Caco-2 (cell line): ENCODE results near the gene POFUT1. TPM values are rescaled to one million over a fixed set of nuclear protein-coding genes. Genes with fewer than 3 reads are reported as not detected.

Experiments used
- BruUV-seq: library from RNA; stranded (reverse); fragments of 400-500 nt; replicated peaks from 2 replicates; lab custom pipeline; 2021; lab: Mats Ljungman, UMichigan
- CTCF ChIA-PET: fragments of 300-600 bp; sonication (Branson Sonifier 250); formaldehyde crosslinking; loops from one replicate; lab custom pipeline; 2022; ENCODE audit warnings: antibody characterized with exemption; lab: Charles Lee
- POLR2A ChIA-PET: fragments of 300-600 bp; sonication (Branson Sonifier 250); formaldehyde crosslinking; loops from one replicate; lab custom pipeline; 2022; ENCODE audit warnings: antibody characterized with exemption; lab: Charles Lee
- DNase-seq, 2 experiments: peaks; one replicate each; pipeline versions ENCODE4 v3.0.0 to v3.0.0-alpha.2; 2020 to 2022
- H3K27me3 ChIP-seq: replicated peaks from 2 replicates; pipeline ENCODE4 v1.6.0; 2011; ENCODE audit warnings: low read length; ENCODE audit not compliant: control insufficient read depth, insufficient read depth
- H3K36me3 ChIP-seq: 2 replicates; pipeline ENCODE4 v1.5.1; 2011; ENCODE audit warnings: low read length; ENCODE audit not compliant: control insufficient read depth, insufficient read depth
- H3K4me1 ChIP-seq: fragments of 250-450 bp; sonication (Bioruptor Pico); 2 replicates; pipeline ENCODE4 v1.5.1; 2020; ENCODE audit warnings: mild to moderate bottlenecking
- H3K4me3 ChIP-seq: 2 replicates; pipeline ENCODE4 v1.5.1; 2011; ENCODE audit warnings: low read depth, mild to moderate bottlenecking, control low read depth, low read length
- H3K9me3 ChIP-seq: fragments of 250-450 bp; sonication (Bioruptor Pico); 2 replicates; pipeline ENCODE4 v1.5.1; 2020; ENCODE audit warnings: mild to moderate bottlenecking, moderate library complexity
- H3K27ac Mint-ChIP-seq: one replicate; pipeline ENCODE4 v1.8.0; 2022; ENCODE audit warnings: mixed read lengths; ENCODE audit not compliant: unreplicated experiment
- H3K27me3 Mint-ChIP-seq: one replicate; pipeline ENCODE4 v1.8.0; 2022; ENCODE audit warnings: mixed read lengths; ENCODE audit not compliant: insufficient read depth, unreplicated experiment
- H3K36me3 Mint-ChIP-seq: one replicate; pipeline ENCODE4 v1.8.0; 2022; ENCODE audit warnings: mild to moderate bottlenecking, mixed read lengths; ENCODE audit not compliant: insufficient read depth, unreplicated experiment
- H3K4me1 Mint-ChIP-seq: one replicate; pipeline ENCODE4 v1.8.0; 2022; ENCODE audit warnings: low read depth, mixed read lengths; ENCODE audit not compliant: unreplicated experiment
- H3K4me3 Mint-ChIP-seq: one replicate; pipeline ENCODE4 v1.8.0; 2022; ENCODE audit warnings: mild to moderate bottlenecking, moderate library complexity, mixed read lengths; ENCODE audit not compliant: unreplicated experiment
- H3K9me3 Mint-ChIP-seq: one replicate; pipeline ENCODE4 v1.8.0; 2022; ENCODE audit warnings: mixed read lengths; ENCODE audit not compliant: unreplicated experiment
- CTCF ChIP-seq, 2 experiments: fragments of 200-600 bp in 1 of 2; IDR thresholded peaks; 1 replicate in 1 of 2; 2 replicates in 1 of 2; pipeline versions ENCODE4 v1.5.1 to v1.8.0; 2011 to 2022; ENCODE audit warnings: antibody characterized with exemption in 1 of 2, control low read depth in 1 of 2, inconsistent platforms in 1 of 2, low read depth in 1 of 2, low read length in 1 of 2, mild to moderate bottlenecking in 1 of 2, moderate library complexity in 1 of 2; ENCODE audit not compliant: insufficient read depth in 1 of 2, severe bottlenecking in 1 of 2, unreplicated experiment in 1 of 2
- intact Hi-C: fragments of 100-400 bp; cut with micrococcal nuclease; formaldehyde crosslinking; loops from one replicate; pipeline ENCODE4 v1.10.0; 2022; ENCODE audit not compliant: unreplicated experiment
- total RNA-seq: library from RNA; stranded (reverse); gene quantifications from 2 replicates; pipeline ENCODE4 v1.2.3, GENCODE V29; 2022

Gene POFUT1
- total RNA-seq, 1 experiment from 2014 or later: 158 TPM

DNA sequence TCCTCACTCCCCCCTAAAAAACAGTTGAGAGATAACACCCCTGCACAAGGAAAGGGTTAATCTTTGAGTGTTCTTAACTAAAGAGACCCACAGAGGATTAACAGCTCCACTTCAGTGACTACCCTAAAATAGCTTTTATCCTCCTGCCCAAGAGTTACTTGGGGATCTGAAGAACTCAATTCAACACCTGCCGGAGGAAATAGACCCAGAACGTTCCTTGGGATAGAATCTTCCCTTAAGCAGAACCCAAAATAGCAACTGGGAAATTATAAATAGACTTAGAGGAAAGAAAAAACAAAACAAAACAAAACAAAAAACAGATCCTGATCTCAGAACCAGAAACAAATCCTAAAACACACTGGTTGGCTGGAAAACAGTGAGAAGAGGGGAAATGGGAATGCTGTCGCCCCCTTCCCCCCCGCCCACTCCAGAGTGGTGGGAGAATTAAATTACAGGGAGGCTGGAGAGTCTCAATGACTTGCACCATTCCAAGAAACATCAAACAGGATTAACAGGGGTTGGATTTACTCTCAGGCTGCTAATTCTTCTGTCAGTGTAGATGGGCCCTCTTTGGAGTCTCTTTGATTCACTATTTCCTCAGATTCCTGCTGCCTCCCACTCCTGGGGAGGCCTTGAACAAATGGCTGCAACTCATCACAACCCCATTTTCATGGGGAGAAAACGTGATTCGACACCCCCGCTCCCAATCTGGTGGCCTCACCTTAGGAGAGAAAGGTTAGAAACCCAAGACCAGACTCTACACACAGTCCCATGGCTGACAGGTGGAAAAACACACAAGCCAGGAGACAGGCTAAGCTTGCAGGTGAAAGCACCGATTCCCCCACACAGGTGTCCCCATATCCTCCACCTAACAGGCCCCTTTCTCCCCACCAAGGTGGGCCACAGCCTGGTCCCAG lies 1.6 kb upstream of the POFUT1 start:
- H3K4me3 ChIP-seq: peak overlapping the region; percentile 72
- DNase-seq: no peak
- H3K27ac Mint-ChIP-seq: peak overlapping the region; percentile 89
- no peaks in the 10 kb centered on the region for H3K27me3 ChIP-seq
- H3K36me3 Mint-ChIP-seq: peaks cover 86% of the 10 kb centered on the region
- no TSS peak for BruUV-seq
- intact Hi-C loops: loop anchor here (2.0 to 5.0 kb wide), 3 partner anchors 51 to 121 kb away; no protein-coding TSS in a partner anchor
- H3K4me1 Mint-ChIP-seq: peaks cover 64% of the 10 kb centered on the region
- POLR2A ChIA-PET: interaction anchor here (0.5 to 0.8 kb wide), 2 partner anchors 21 to 188 kb away, joined by 3 to 4 read pairs; no protein-coding TSS in a partner anchor
- no peaks in the 10 kb centered on the region for H3K9me3 ChIP-seq
- peaks cover 46% of the 10 kb centered on the region for H3K4me1 ChIP-seq
- no peak for TF ChIP-seq CTCF (IDR thresholded peaks at IDR 0.05; ENCODE audit: insufficient read depth in 1 of 2, low read depth in 1 of 2, low read length in 1 of 2, severe bottlenecking in 1 of 2, unreplicated experiment in 1 of 2)
- H3K4me3 Mint-ChIP-seq: peak overlapping the region; percentile 92
- peaks cover 8% of the 10 kb centered on the region; the same call in 1 of the 2 replicates for H3K36me3 ChIP-seq
- no peaks in the 10 kb centered on the region for H3K27me3 Mint-ChIP-seq
- no peaks in the 10 kb centered on the region for H3K9me3 Mint-ChIP-seq
- CTCF ChIA-PET: no interaction called here

- CTCF ChIA-PET: no interaction called here
Observed at GRCh38 chr20:32206760-32207625, 687 bp upstream of the POFUT1 start.

More at GRCh38 chr20:32206760-32207625, 687 bp upstream of the POFUT1 start:
- Histone ChIP-seq H3K4me3 (peak overlapping the region; percentile 72), H3K9me3 (no peaks in the 10 kb centered on the region), H3K4me1 (peaks cover 46% of the 10 kb centered on the region), H3K36me3 (peaks cover 8% of the 10 kb centered on the region; the same call in 1 of the 2 replicates), H3K27me3 (no peaks in the 10 kb centered on the region)
- BruUV-seq: no TSS peak
- POLR2A ChIA-PET: interaction anchor here (0.8 kb wide), 1 partner anchor 20 kb away, joined by 4 read pairs; no protein-coding TSS in a partner anchor
- H3K27ac Mint-ChIP-seq: peak overlapping the region; percentile 89
- H3K36me3 Mint-ChIP-seq: peaks cover 86% of the 10 kb centered on the region
- intact Hi-C loops: loop anchor here (1.0 to 5.0 kb wide), 4 partner anchors 21 to 150 kb away; no protein-coding TSS in a partner anchor
- no peaks in the 10 kb centered on the region for H3K9me3 Mint-ChIP-seq
- DNase-seq: no peak
- peak overlapping the region; percentile 92 for H3K4me3 Mint-ChIP-seq
- peaks cover 73% of the 10 kb centered on the region for H3K4me1 Mint-ChIP-seq
- TF ChIP-seq CTCF (IDR thresholded peaks at IDR 0.05; ENCODE audit: insufficient read depth in 1 of 2, low read depth in 1 of 2, low read length in 1 of 2, severe bottlenecking in 1 of 2, unreplicated experiment in 1 of 2): no peak
- H3K27me3 Mint-ChIP-seq: no peaks in the 10 kb centered on the region
